OCI-LY3 (cell line): Measurements from ENCODE around the gene AP1M2.
"Not testable (repeated sequence)": the region's sequence is repeated elsewhere in the genome, so short reads cannot be mapped to it uniquely, and the experiment has no call there.

Experiments used
- H2AFZ ChIP-seq: fragments of 200-600, 300-600 bp; shearing (Covaris generic); 2 replicates; pipeline ENCODE4 v1.6.0; 2014; ENCODE audit warnings: antibody characterized with exemption, low read depth, low read length
- H3K27ac ChIP-seq: fragments of 200-600, 300-600 bp; sonication (generic); 2 replicates; pipeline ENCODE4 v1.5.1; 2014; ENCODE audit warnings: mild to moderate bottlenecking, low read length, moderate library complexity, mixed read lengths
- H3K27me3 ChIP-seq: fragments of 200-600, 300-600 bp; sonication (generic); 2 replicates; pipeline ENCODE4 v1.6.1; 2014; ENCODE audit warnings: low read depth, low read length, mixed read lengths
- H3K36me3 ChIP-seq: fragments of 200-600, 300-600 bp; sonication (generic); replicated peaks from 2 replicates; pipeline ENCODE3; 2014; ENCODE audit warnings: low read depth, low read length, mixed read lengths
- H3K4me1 ChIP-seq: fragments of 300-600, 200-600 bp; sonication (generic); 2 replicates; pipeline ENCODE4 v1.6.1; 2014; ENCODE audit warnings: low read length, mixed read lengths
- H3K4me2 ChIP-seq: fragments of 200-600, 300-600 bp; sonication (generic); 2 replicates; pipeline ENCODE4 v1.6.1; 2014; ENCODE audit warnings: low read length, mixed read lengths
- H3K4me3 ChIP-seq: fragments of 300-600, 200-600 bp; sonication (generic); 2 replicates; pipeline ENCODE4 v1.5.1; 2014; ENCODE audit warnings: antibody characterized with exemption, mild to moderate bottlenecking, low read length, moderate library complexity
- H3K79me2 ChIP-seq: fragments of 300-600, 200-600 bp; shearing (Covaris generic); 2 replicates; pipeline ENCODE4 v1.6.1; 2014; ENCODE audit warnings: mild to moderate bottlenecking, low read length, mixed read lengths
- H3K9ac ChIP-seq: fragments of 300-600, 200-600 bp; shearing (Covaris generic); 2 replicates; pipeline ENCODE4 v1.6.0; 2014; ENCODE audit warnings: mild to moderate bottlenecking, low read length, moderate library complexity
- H3K9me3 ChIP-seq: fragments of 200-600, 300-600 bp; shearing (Covaris generic); 2 replicates; pipeline ENCODE4 v1.6.1; 2014; ENCODE audit warnings: low read length, mixed read lengths; ENCODE audit not compliant: insufficient read depth
- H4K20me1 ChIP-seq: fragments of 200-600, 300-600 bp; sonication (generic); 2 replicates; pipeline ENCODE4 v1.6.1; 2016; ENCODE audit warnings: low read length, mixed read lengths; ENCODE audit not compliant: insufficient read depth
- EZH2phosphoT487 ChIP-seq: fragments of 200-600 bp; shearing (Covaris generic); IDR thresholded peaks from 2 replicates; pipeline ENCODE4 v1.6.1; 2018; ENCODE audit warnings: antibody characterized with exemption, mixed run types, low read depth
- TF ChIP-seq, protein P1 (sequence below): fragments of 200-600, 300-600 bp; sonication (generic); IDR thresholded peaks from 2 replicates; pipeline ENCODE4 v1.5.1; 2014; ENCODE audit warnings: antibody characterized with exemption, low read length, low read depth

Gene AP1M2

GRCh38 chr19:10580979-10581631 is 6.0 kb downstream of the AP1M2 start:
- peaks cover 10% of the 10 kb centered on the region; the same call in 1 of the 2 replicates for H3K27me3 ChIP-seq
- H4K20me1 ChIP-seq, result no peaks in the 10 kb centered on the region
- no peaks in the 10 kb centered on the region for H3K36me3 ChIP-seq
- peak overlapping the region; percentile 76 for H2AFZ ChIP-seq
- peak overlapping the region; percentile 7; the same call in 1 of the 2 replicates for H3K9ac ChIP-seq
- H3K4me3 ChIP-seq, result peak overlapping the region; percentile 69
- TF ChIP-seq, protein P1, sequence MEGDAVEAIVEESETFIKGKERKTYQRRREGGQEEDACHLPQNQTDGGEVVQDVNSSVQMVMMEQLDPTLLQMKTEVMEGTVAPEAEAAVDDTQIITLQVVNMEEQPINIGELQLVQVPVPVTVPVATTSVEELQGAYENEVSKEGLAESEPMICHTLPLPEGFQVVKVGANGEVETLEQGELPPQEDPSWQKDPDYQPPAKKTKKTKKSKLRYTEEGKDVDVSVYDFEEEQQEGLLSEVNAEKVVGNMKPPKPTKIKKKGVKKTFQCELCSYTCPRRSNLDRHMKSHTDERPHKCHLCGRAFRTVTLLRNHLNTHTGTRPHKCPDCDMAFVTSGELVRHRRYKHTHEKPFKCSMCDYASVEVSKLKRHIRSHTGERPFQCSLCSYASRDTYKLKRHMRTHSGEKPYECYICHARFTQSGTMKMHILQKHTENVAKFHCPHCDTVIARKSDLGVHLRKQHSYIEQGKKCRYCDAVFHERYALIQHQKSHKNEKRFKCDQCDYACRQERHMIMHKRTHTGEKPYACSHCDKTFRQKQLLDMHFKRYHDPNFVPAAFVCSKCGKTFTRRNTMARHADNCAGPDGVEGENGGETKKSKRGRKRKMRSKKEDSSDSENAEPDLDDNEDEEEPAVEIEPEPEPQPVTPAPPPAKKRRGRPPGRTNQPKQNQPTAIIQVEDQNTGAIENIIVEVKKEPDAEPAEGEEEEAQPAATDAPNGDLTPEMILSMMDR, result peak; percentile 99
- no peak for TF ChIP-seq EZH2phosphoT487
- peak overlapping the region; percentile 84 for H3K4me2 ChIP-seq
- H3K9me3 ChIP-seq, result no peaks in the 10 kb centered on the region
- no peaks in the 10 kb centered on the region for H3K79me2 ChIP-seq
- no peak overlapping the region for H3K27ac ChIP-seq
- no peaks in the 10 kb centered on the region; the same call in 1 of the 2 replicates for H3K4me1 ChIP-seq

DNA sequence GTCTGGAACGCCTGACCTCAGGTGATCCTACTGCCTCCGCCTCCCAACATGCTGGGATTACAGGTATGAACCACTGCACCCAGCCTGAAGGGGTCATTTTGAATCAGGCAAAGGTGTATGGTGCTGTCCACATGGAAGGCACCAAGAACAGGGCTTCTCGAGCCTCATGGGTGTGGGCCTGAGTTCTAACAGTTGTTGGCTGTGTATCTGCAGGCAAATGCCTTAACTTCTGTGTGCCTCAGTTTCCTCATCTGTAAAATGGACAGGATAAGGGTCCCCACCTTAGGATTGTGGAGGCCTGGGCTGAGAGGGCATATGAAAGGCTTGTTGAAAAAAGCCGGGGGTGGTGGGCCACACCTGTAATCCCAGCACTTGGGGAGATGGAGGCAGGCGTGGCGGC is 9.2 kb downstream of the AP1M2 start:
- Histone ChIP-seq H3K9me3 (no peaks in the 10 kb centered on the region), H3K4me3 (no peak overlapping the region), H3K36me3 (no peaks in the 10 kb centered on the region), H4K20me1 (no peaks in the 10 kb centered on the region), H3K79me2 (no peaks in the 10 kb centered on the region), H3K27me3 (0 out of 2 replicates have a peak, but pooled peaks cover 1% of the 10 kb centered on the region), H3K27ac (no peak overlapping the region), H3K4me1 (no peaks in the 10 kb centered on the region; the same call in 1 of the 2 replicates), H3K4me2 (no peak overlapping the region), H3K9ac (no peak overlapping the region), H2AFZ (no peak overlapping the region)
- TF ChIP-seq EZH2phosphoT487, result no peak
- TF ChIP-seq, protein P1, result no peak

DNA sequence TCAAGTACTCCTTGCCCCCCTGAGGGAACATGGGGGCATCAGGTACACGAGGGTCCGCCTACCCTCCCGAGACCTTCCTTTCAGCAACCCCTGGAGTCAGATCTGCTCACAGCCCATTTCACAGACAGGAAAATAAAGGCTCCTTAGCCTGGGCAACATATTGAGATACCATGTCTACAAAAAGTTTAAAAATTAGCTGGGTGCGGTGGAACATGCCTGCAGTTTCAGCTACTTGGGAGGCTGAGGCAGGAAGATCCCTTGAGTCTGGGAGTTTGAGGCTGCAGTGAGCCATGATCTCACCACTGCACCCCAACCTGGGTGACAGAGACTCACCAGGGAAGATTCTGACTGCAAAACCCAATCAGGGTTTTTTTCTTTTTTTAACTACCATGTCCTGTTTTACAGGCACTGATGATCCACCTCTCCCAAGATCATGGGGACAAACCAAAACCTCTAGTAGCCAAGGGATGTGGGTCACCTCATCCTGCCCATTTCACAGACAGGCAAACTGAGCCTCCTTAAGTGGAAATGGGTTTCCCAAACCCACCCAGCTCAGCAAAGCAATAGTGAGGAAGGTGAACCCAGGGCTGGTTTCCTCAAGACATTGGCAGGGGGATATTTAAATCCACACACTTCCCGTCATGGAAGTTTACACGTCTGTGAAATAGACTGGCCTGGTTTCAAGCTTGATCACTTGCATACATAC is 11.9 kb downstream of the AP1M2 start:
- Histone ChIP-seq H3K9ac (no peak overlapping the region), H3K4me1 (no peaks in the 10 kb centered on the region), H3K79me2 (no peaks in the 10 kb centered on the region), H3K4me3 (no peak overlapping the region), H4K20me1 (no peaks in the 10 kb centered on the region), H3K27me3 (no peaks in the 10 kb centered on the region), H3K9me3 (no peaks in the 10 kb centered on the region), H3K4me2 (no peak overlapping the region), H2AFZ (no peak overlapping the region), H3K27ac (no peak overlapping the region), H3K36me3 (no peaks in the 10 kb centered on the region)
- TF ChIP-seq, protein P1, result no peak
- TF ChIP-seq EZH2phosphoT487, result no peak

DNA sequence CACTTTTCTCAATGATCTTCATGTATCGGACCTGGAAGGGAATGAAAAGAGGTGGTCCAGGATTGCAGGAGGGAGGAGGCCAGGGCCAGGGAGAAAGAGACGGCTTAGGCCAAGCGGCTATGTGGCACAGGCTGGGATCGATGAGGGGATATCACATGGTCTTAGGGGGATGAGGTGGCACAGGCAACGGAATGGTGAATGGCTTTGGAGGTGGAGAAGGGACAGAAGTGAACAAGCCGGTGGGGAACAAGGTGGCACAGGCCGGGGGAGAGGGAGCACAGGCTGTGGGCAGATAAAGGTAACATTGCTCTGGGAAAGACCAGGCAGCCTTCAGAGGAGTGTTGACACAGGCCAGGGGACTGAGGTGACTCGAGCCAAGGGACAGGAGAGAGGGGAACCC is 12.7 kb downstream of the AP1M2 start:
- TF ChIP-seq EZH2phosphoT487, result no peak
- TF ChIP-seq, protein P1, result no peak
- no peaks in the 10 kb centered on the region for H4K20me1 ChIP-seq
- H3K27ac ChIP-seq, result no peak overlapping the region
- H3K4me1 ChIP-seq, result peaks cover 3% of the 10 kb centered on the region; the same call in 1 of the 2 replicates
- no peaks in the 10 kb centered on the region for H3K79me2 ChIP-seq
- no peaks in the 10 kb centered on the region for H3K27me3 ChIP-seq
- no peak overlapping the region for H3K9ac ChIP-seq
- H3K36me3 ChIP-seq, result no peaks in the 10 kb centered on the region
- H2AFZ ChIP-seq, result no peak overlapping the region
- H3K4me2 ChIP-seq, result no peak overlapping the region
- no peaks in the 10 kb centered on the region for H3K9me3 ChIP-seq
- H3K4me3 ChIP-seq, result no peak overlapping the region

DNA sequence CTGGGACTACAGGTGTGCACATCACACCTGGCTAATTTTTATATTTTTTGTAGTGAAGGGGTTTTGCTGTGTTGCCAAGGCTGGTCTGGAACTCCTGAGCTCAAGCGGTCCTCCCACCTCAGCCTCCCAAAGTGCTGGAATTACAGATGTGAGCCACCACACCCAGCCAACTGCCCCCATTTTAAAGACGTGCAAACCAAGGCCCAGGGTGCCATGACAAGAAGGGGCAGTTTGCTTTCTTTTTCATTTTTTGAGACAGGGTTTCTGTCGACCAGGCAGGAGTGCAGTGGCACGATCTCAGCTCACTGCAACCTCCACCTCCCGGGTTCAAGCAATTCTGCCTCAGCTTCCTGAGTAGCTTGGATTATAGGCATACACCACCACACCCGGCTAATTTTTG is 13.3 kb downstream of the AP1M2 start:
- not testable (repeated sequence) for H3K9me3 ChIP-seq, H2AFZ ChIP-seq, H3K9ac ChIP-seq, H4K20me1 ChIP-seq, H3K4me2 ChIP-seq, H3K27me3 ChIP-seq, H3K27ac ChIP-seq, H3K4me1 ChIP-seq, H3K79me2 ChIP-seq, H3K36me3 ChIP-seq, H3K4me3 ChIP-seq
